Astrocyte of the cerebellum (primary cell): ENCODE results near the gene ADGRD1.
"Not testable (repeated sequence)": the region's sequence is repeated elsewhere in the genome, so short reads cannot be mapped to it uniquely, and the experiment has no call there.

ENCODE experiments used
- DNase-seq: peaks from one replicate; pipeline ENCODE4 v3.0.0-alpha.2; 2011; ENCODE audit warnings: low read depth
- H3K4me3 ChIP-seq: 2 replicates; pipeline ENCODE4 v1.5.1; 2011; ENCODE audit warnings: mild to moderate bottlenecking, low read depth, low read length, moderate library complexity
- CTCF ChIP-seq: IDR thresholded peaks from 2 replicates; pipeline ENCODE4 v1.5.1; 2012; ENCODE audit warnings: low read length, low read depth, moderate library complexity, mild to moderate bottlenecking; ENCODE audit errors: missing control alignments
- in situ Hi-C: cut with HindIII; loops from 2 replicates; pipeline ENCODE4 v1.10.0; 2017; ENCODE audit warnings: low sequenced_read_pairs

ADGRD1 gene

DNA sequence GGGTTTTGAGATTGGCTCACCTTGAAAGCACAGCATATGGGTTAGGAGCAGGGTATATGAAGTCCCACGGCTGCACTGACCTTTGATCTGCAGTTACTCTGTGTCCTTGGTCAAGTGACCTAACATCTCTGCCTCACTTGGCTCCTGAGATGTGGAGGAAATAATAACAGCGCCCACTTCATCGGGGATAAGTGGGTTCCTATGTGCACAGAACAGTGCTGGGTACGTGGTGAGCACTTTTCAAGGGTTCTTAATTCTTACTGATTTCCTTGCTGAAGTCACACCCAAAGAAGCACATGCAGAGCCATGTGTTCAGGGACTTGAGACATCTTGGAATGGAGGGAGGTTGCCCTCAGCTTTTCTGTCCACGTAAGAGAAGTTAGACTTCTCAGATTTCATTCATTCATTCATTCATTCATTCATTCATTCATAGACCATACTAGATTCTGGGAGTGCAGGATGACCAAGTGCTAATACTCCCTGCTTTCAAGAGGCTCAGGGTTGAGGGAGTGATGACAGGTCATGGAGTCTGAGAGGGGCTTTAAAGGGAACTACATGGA lies 39.4 kb downstream of the ADGRD1 start:
- no peak for TF ChIP-seq CTCF
- in situ Hi-C loops = no loop called here

DNA sequence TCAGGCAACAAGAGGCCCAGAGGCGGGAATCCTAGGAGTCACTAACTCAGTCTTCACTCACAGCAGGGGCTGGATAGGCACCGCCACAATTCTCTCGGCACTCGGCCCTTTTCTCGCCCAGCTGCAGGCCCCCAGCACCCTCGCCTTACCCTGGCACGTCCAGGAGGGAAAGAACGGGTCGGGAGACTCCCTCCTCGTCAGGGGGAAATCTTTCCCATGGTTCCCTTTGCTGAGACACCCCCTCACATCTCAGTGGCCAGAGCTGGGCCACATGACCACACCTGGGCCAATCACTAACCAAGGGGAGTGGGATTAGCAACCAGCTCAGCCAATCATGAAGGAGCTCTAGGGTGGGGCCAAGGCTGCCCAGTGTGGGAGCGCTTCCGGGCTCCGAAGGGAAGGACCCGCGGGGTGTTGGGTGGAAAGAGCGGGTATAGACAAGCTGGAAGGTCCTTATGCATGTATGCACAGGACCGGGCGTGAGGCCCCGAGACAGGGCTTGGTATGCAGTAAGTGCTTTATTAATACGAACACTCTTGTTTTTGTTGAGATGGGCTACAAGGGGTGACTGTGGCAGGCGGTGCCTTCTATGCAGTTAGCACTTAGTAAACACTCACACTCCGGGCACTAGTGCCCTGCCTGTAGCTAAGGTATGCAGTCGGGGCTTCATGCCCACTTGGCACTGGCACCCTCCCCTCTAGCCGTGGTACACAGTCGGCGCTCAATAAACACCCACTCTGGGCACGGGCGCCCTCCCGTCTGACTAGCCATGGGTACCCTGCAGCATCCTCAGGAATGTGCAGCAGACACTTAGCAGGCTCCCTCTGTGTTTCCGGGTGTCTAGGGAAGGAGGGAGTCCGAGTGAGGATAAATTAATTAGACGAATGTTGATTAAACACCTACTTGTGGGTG lies 40.3 kb downstream of the ADGRD1 start:
- no peak overlapping the region for H3K4me3 ChIP-seq
- in situ Hi-C loops = no loop called here
- TF ChIP-seq CTCF = no peak
- DNase-seq = no peak

More for the DNA sequence above, 39.4 kb downstream of the ADGRD1 start:
- DNase-seq = no peak
- no peak overlapping the region for H3K4me3 ChIP-seq

DNA sequence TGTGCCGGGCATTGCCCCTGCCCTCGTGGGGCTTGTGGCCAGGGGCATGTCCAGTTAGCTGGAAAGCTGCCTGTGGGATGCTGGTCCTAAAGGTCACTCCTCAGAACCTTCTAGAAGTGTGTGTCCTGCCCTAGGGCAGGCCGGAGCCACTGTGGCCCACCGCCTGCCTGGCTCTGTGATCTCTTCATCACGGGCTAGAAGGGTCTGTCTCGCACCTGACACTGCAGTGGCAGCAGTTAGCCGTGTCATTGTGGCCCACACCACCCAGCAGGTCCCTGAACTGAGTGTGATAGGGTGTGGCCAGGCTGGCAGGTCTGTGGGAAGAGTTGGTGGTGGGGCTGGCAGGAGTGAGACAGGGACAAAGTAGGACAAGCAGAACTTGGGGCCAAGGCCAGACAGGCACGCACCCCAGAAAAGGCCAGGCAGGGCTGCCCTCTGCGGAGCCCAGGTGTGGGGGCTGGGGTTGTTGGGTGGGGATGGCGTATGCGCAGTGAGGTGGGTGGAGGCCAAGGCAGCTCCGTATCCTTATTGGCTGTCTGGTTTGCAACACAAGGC lies 41.2 kb downstream of the ADGRD1 start:
- in situ Hi-C loops = no loop called here

GRCh38 chr12:130995386-130995969 lies 41.8 kb downstream of the ADGRD1 start:
- in situ Hi-C loops, DNase-seq, H3K4me3 ChIP-seq: not testable (repeated sequence)

More for the DNA sequence above, 41.2 kb downstream of the ADGRD1 start:
- TF ChIP-seq CTCF = no peak
- DNase-seq = no peak
- no peak overlapping the region for H3K4me3 ChIP-seq

- in situ Hi-C loops = no loop called here
- no peak overlapping the region for H3K4me3 ChIP-seq
Observed at GRCh38 chr12:130998136-130998535, 44.4 kb downstream of the ADGRD1 start.

DNA sequence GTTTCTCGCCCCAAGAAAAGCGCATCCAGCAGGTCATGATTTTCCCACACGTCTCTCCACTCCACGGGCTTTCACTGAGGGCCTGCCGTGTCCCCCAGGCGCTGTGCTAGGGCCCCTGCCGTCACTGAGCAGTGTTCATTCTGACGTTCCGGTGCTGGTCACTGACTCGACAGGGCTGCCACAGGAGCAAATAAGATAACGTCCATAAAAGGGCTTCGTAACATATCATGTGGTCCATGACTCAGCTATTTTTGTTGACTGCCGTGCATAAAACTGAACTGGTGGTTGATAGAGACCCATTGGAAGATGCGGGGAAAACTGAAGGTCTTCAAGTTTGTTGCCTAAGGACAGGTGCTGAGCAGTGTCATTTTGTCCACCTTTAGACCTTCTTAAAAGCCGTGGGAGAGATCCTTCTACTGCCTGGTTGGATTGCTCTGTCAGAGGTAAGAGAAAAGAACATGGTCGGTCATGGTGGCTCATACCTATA lies 46.3 kb downstream of the ADGRD1 start:
- H3K4me3 ChIP-seq = no peak overlapping the region
- DNase-seq = no peak
- TF ChIP-seq CTCF = no peak
- in situ Hi-C loops = no loop called here

More at GRCh38 chr12:130998136-130998535, 44.4 kb downstream of the ADGRD1 start:
- DNase-seq = no peak
- no peak for TF ChIP-seq CTCF

DNA sequence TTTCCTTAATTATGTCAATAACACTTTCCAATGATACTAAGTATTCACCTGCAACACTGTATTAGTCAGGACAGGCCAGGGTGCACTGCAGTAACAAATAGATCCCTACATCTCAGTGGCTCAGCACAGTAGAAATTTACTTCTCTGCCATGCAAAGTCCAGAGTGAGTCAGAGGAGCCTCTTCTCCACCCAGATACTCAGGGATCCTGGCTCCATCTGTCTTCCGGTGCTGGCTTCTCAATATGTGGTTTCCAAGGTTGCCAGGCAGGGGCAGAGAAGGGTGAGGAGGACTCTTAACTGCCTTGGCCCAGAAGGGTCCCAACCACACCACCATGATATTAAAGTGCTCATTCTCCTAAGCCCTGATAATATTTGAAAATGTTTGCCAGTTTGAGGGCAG lies 47.8 kb downstream of the ADGRD1 start:
- TF ChIP-seq CTCF = no peak
- H3K4me3 ChIP-seq = no peak overlapping the region
- in situ Hi-C loops = no loop called here
- no peak for DNase-seq
